ENCODE results near the gene AKAP14. TPM values are rescaled to one million over a fixed set of nuclear protein-coding genes. Genes with fewer than 3 reads are reported as not detected.

Gene AKAP14
- total RNA-seq (not detected), polyA plus RNA-seq (not detected), total RNA-seq (0 to 0.09 (median 0.04) reads per million in 6 experiments)

DNA sequence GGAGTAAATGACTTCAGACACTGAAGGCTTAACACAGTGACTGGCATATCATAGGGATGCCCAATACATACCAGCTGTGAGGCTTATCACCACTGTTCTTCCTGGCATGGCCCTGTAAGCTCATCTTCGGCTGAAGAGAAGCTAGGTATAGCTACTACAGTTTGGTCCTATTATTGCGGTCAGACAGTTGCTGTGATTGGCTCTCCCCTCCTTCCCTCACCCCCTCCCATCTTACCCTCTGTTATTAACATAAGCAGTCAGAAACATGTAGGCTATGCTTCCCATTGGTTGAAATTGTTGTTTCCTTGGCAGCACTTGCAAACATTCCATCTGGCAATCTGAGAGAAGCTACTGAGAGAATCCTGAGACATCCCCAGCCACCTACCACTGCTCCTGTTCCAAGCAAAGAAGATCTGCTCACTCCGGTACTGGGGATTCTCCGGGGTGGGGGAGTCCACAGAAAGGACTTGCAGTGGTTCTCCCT lies at the start of gene AKAP14:
Gene AKAP14, plus strand, starts transcription at position 51 of the 484 bp plus-strand sequence. CDS start 7,331 bp downstream, outside the sequence.
- no peak for ATAC-seq
- Mint-ChIP-seq H3K9me3 (no peaks in the 10 kb centered on the region), H3K4me3 (no peak within 1 kb of the TSS), H3K27me3 (no peaks in the 10 kb centered on the region), H3K4me1 (no peaks in the 10 kb centered on the region), H3K36me3 (no peaks in the 10 kb centered on the region), H3K27ac (no peak within 1 kb of the TSS)
- POLR2A ChIA-PET = no interaction called here
- no peak for DNase-seq

DNA sequence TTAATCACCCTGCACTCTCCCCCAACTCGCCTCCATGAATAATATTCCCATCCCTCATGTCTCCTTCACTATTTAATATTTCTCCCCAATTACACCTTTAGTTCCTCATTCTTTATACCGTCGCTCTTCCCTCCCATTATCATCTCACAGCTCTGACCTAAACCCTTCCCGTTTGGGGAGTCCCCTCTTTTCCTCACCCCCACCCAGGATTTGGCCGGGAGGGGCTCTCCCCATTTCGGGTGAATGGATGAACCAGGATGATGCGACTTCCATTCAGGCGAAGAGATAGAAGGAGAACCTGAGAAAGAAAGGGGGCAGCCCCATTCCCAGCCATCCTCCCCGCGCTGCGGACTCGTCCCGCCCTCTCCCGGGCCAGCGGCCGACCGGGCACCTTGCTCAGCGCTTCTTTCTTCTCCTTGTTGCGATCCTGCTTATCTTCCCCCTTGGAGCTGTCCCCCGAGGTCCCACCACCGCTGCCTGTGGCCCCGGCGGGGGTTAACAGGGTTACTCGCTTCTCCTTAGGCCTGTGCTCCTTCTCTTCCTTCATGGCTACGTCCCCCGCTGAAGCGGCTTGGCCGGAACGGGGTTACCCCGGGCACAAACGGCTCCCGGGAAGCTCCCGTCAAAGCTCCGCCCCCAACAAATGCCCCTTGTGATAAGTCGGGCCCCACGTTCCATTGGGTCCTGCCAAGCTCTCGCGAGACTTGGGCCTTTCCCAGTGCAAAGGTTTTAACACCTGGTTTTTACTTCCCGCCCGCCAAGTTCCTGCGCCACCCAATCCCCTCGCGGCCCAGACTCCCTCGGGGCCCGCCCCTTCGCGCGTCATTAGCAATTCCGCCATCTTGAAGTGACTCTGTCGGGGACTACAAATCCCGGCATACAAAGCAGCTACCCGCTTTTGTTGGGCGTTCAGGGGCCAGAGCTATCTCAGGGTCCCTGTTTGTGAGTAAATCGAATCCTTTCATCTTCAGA lies 43.0 kb upstream of the AKAP14 start, which contains the start of gene UPF3B:
Gene UPF3B, minus strand, starts transcription at position 582 of the 972 bp plus-strand sequence. Its CDS starts 35 bp downstream, at position 547.
- peaks cover 0 to 27% (median 4%) of the 10 kb centered on the region in 3 donors for H3K36me3 Mint-ChIP-seq
- no peaks in the 10 kb centered on the region for H3K27me3 Mint-ChIP-seq
- H3K4me3 Mint-ChIP-seq = peak within 1 kb of the TSS; percentile 97 to 100 (median 99)

DNA sequence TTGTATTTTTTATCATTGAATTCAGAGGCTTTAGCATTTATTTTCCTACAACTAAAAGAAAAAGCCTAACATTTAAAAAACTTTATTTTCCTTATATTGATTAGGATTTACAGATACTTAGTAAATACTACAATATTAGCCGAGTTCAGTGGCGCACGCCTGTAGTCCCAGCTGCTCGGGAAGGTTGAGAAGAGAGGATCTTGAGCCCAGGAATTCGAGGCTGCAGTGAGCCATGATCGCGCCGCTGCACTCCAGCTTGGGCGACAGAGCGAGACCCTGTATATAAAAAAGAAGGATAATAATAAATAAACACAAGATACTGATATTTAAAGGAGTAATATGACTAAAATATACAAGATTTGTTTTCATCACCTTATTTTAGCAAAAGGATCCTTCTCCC lies 42.2 kb upstream of the AKAP14 start:
- POLR2A ChIA-PET = interaction anchor here (0.9 to 1.5 kb wide), 5 partner anchors 11 to 62 kb away, joined by 3 to 37 read pairs (median 5); partner anchors contain the start of genes NDUFA1, RNF113A and RPL39
- H3K4me1 Mint-ChIP-seq = peaks cover 6 to 18% (median 13%) of the 10 kb centered on the region in 4 donors
- H3K27me3 Mint-ChIP-seq = no peaks in the 10 kb centered on the region
- peaks cover 0 to 24% (median 4%) of the 10 kb centered on the region in 3 donors for H3K36me3 Mint-ChIP-seq
- H3K4me3 Mint-ChIP-seq = peak overlapping the region in 9 of 10 donors; percentile 97 to 100 (median 99)
- DNase-seq (no peak), ATAC-seq (no peak)
- H3K27ac Mint-ChIP-seq = peak overlapping the region; percentile 95 to 100 (median 99)
- no peaks in the 10 kb centered on the region for H3K9me3 Mint-ChIP-seq

More for the DNA sequence above, 43.0 kb upstream of the AKAP14 start, which contains the start of gene UPF3B:
- peaks cover 6 to 18% (median 13%) of the 10 kb centered on the region in 4 donors for H3K4me1 Mint-ChIP-seq
- peak within 1 kb of the TSS; percentile 95 to 100 (median 99) for H3K27ac Mint-ChIP-seq
- DNase-seq (peak; percentile 81 to 98 (median 93)), ATAC-seq (peak; percentile 95 to 97)
- no peaks in the 10 kb centered on the region for H3K9me3 Mint-ChIP-seq
- POLR2A ChIA-PET = interaction anchor here (0.6 to 1.5 kb wide), 6 partner anchors 10 to 232 kb away, joined by 3 to 37 read pairs (median 5); partner anchors contain the start of genes NDUFA1, RNF113A and RPL39

- H3K9me3 Mint-ChIP-seq = peaks cover 0 to 6% (median 0%) of the 10 kb centered on the region in 9 donors
- no peaks in the 10 kb centered on the region for H3K27me3 Mint-ChIP-seq
- peak overlapping the region; percentile 95 to 100 (median 99) for H3K27ac Mint-ChIP-seq
- POLR2A ChIA-PET = interaction anchor here (0.8 to 3.4 kb wide), 12 partner anchors 9 to 380 kb away, joined by 3 to 37 read pairs (median 4); partner anchors contain the start of genes RPL39, SOWAHD, UPF3B and ZBTB33
- H3K4me1 Mint-ChIP-seq = peaks cover 5 to 37% (median 22%) of the 10 kb centered on the region in 4 donors
- DNase-seq (peak in 8 of 10 donors; percentile 12 to 40 (median 22)), ATAC-seq (peak; percentile 21 to 26)
- H3K4me3 Mint-ChIP-seq = peak overlapping the region; percentile 94 to 100 (median 98)
- H3K36me3 Mint-ChIP-seq = peaks cover 0 to 13% (median 0%) of the 10 kb centered on the region in 3 donors
These were observed 25.0 kb upstream of the AKAP14 start for GRCh38 chrX:119870626-119871131.

- H3K4me1 Mint-ChIP-seq = peaks cover 5 to 39% (median 22%) of the 10 kb centered on the region in 4 donors
- H3K27ac Mint-ChIP-seq = peak overlapping the region; percentile 95 to 100 (median 99)
- DNase-seq = peak in 1 of 10 donors; percentile 73
- H3K9me3 Mint-ChIP-seq = peaks cover 0 to 6% (median 0%) of the 10 kb centered on the region in 9 donors
- peak; percentile 35 to 43 for ATAC-seq
- H3K27me3 Mint-ChIP-seq = no peaks in the 10 kb centered on the region
- H3K36me3 Mint-ChIP-seq = peaks cover 0 to 16% (median 0%) of the 10 kb centered on the region in 3 donors
- POLR2A ChIA-PET = interaction anchor here (1.0 to 3.4 kb wide), 10 partner anchors 10 to 380 kb away, joined by 3 to 37 read pairs (median 6); partner anchors contain the start of genes RPL39, SOWAHD, UPF3B and ZBTB33
- H3K4me3 Mint-ChIP-seq = peak overlapping the region; percentile 94 to 100 (median 98)
These were observed 24.5 kb upstream of the AKAP14 start for GRCh38 chrX:119871245-119871598.

- Mint-ChIP-seq H3K4me3 (peak within 1 kb of the TSS; percentile 94 to 100 (median 98)), H3K9me3 (peaks cover 0 to 6% (median 0%) of the 10 kb centered on the region in 9 donors), H3K27me3 (no peaks in the 10 kb centered on the region), H3K4me1 (peaks cover 5 to 39% (median 22%) of the 10 kb centered on the region in 4 donors), H3K27ac (peak within 1 kb of the TSS; percentile 95 to 100 (median 99)), H3K36me3 (peaks cover 0 to 18% (median 0%) of the 10 kb centered on the region in 3 donors)
- POLR2A ChIA-PET = interaction anchor here (0.6 to 3.4 kb wide), 11 partner anchors 14 to 379 kb away, joined by 3 to 37 read pairs (median 5); partner anchors contain the start of genes RPL39, SOWAHD, UPF3B and ZBTB33
- ATAC-seq (peak; percentile 89 to 90), DNase-seq (peak; percentile 70 to 93 (median 84))
These were observed 23.9 kb upstream of the AKAP14 start, which contains the start of the genes NDUFA1 and RNF113A for GRCh38 chrX:119871599-119872395. TSS of gene NDUFA1 (plus strand) at chrX:119871832. CDS start at chrX:119871912, 80 bp downstream. TSS of gene RNF113A (minus strand) at chrX:119871733. CDS start at chrX:119871613, 120 bp downstream.

- Mint-ChIP-seq H3K27me3 (no peaks in the 10 kb centered on the region), H3K27ac (peak overlapping the region in 7 of 10 donors; percentile 49 to 90 (median 81)), H3K4me3 (peak overlapping the region in 2 of 10 donors; percentile 16 to 45), H3K36me3 (peaks cover 0 to 27% (median 0%) of the 10 kb centered on the region in 3 donors), H3K9me3 (no peaks in the 10 kb centered on the region), H3K4me1 (peaks cover 2 to 33% (median 27%) of the 10 kb centered on the region in 4 donors)
- DNase-seq (peak in 2 of 10 donors; percentile 46 to 53), ATAC-seq (peak; percentile 64 to 83)
- POLR2A ChIA-PET = interaction anchor here (0.7 to 1.6 kb wide), 2 partner anchors 10 to 87 kb away, joined by 3 to 4 read pairs; partner anchors contain the start of gene RPL39
These were observed 17.0 kb upstream of the AKAP14 start for GRCh38 chrX:119878740-119879139.

GRCh38 chrX:119880076-119880475 lies 15.6 kb upstream of the AKAP14 start:
- H3K9me3 Mint-ChIP-seq = no peaks in the 10 kb centered on the region
- H3K36me3 Mint-ChIP-seq = peaks cover 0 to 18% (median 0%) of the 10 kb centered on the region in 3 donors
- DNase-seq = peak in 1 of 10 donors; percentile 11
- no peaks in the 10 kb centered on the region for H3K27me3 Mint-ChIP-seq
- H3K4me1 Mint-ChIP-seq = peaks cover 2 to 28% (median 27%) of the 10 kb centered on the region in 4 donors
- peak overlapping the region in 1 of 10 donors; percentile 12 for H3K4me3 Mint-ChIP-seq
- no peak for ATAC-seq
- H3K27ac Mint-ChIP-seq = peak overlapping the region in 9 of 10 donors; percentile 56 to 90 (median 80)
- POLR2A ChIA-PET = interaction anchor here (1.6 kb wide), 1 partner anchor 89 kb away, joined by 4 read pairs; the partner anchor contains the start of gene RPL39

- Mint-ChIP-seq H3K4me3 (peak overlapping the region in 1 of 10 donors; percentile 13), H3K36me3 (peaks cover 0 to 18% (median 0%) of the 10 kb centered on the region in 3 donors), H3K27me3 (no peaks in the 10 kb centered on the region), H3K9me3 (no peaks in the 10 kb centered on the region), H3K4me1 (peaks cover 2 to 28% (median 27%) of the 10 kb centered on the region in 4 donors), H3K27ac (peak overlapping the region; percentile 56 to 90 (median 82))
- POLR2A ChIA-PET = interaction anchor here (0.7 to 0.9 kb wide), 2 partner anchors 10 to 89 kb away, joined by 3 to 4 read pairs; partner anchors contain the start of gene RPL39
- peak in 9 of 10 donors; percentile 1 to 66 (median 33) for DNase-seq
- peak; percentile 77 to 89 for ATAC-seq
These were observed 14.9 kb upstream of the AKAP14 start for GRCh38 chrX:119880552-119881437.
